Esophagus squamous epithelium (tissue), 4 donors: ENCODE results near the gene CCT7.

Experiments
- POLR2A ChIP-seq, 4 donors: fragments of 450-650 bp; IDR thresholded peaks; one replicate each; pipeline ENCODE4 v1.6.1; 2017; ENCODE audit warnings: antibody characterized with exemption in 4 of 4, mild to moderate bottlenecking in 4 of 4, moderate library complexity in 3 of 4
- TF ChIP-seq, protein P1 (sequence below), 6 experiments: fragments of 450-650 bp in 4 of 6; fragments of 200-600 bp in 2 of 6; sonication (generic) in 2 of 6; IDR thresholded peaks; one replicate each; pipeline ENCODE4 v1.5.1; 2016 to 2019; ENCODE audit warnings: antibody characterized with exemption in 6 of 6, mild to moderate bottlenecking in 4 of 6, moderate library complexity in 4 of 6

DNA sequence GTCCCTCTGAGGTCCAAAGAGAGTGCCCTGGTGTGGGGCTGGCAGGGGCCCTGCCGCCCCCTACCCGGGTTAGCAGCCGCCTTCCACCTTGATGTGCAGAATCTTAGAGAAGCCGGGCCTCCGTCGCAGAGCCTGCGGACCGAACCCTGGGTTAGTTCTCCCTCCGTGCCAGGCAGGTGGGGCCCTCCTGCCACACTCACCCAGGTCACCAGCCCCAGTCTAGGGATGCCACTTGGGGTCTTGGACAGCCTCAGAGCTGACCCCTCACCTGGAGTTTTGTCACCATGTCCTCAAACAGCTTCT is 24.8 kb downstream of the CCT7 start:
- TF ChIP-seq, protein P1, sequence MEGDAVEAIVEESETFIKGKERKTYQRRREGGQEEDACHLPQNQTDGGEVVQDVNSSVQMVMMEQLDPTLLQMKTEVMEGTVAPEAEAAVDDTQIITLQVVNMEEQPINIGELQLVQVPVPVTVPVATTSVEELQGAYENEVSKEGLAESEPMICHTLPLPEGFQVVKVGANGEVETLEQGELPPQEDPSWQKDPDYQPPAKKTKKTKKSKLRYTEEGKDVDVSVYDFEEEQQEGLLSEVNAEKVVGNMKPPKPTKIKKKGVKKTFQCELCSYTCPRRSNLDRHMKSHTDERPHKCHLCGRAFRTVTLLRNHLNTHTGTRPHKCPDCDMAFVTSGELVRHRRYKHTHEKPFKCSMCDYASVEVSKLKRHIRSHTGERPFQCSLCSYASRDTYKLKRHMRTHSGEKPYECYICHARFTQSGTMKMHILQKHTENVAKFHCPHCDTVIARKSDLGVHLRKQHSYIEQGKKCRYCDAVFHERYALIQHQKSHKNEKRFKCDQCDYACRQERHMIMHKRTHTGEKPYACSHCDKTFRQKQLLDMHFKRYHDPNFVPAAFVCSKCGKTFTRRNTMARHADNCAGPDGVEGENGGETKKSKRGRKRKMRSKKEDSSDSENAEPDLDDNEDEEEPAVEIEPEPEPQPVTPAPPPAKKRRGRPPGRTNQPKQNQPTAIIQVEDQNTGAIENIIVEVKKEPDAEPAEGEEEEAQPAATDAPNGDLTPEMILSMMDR (IDR thresholded peaks at IDR 0.05): no peak
- no peak for TF ChIP-seq POLR2A (IDR thresholded peaks at IDR 0.05)
